NB4 (cell line): Measurements from ENCODE around the gene EID1.

Experiments
- DNase-seq: peaks from one replicate; pipeline ENCODE4 v3.0.0; 2010; ENCODE audit warnings: low read depth
- H3K4me3 ChIP-seq: one replicate; pipeline ENCODE4 v1.5.1; 2011; ENCODE audit warnings: mild to moderate bottlenecking, low read depth, low read length, moderate library complexity
- CTCF ChIP-seq: IDR thresholded peaks from one replicate; pipeline ENCODE4 v1.5.1; 2012; ENCODE audit warnings: low read depth, low read length
- MYC ChIP-seq: IDR thresholded peaks from 2 replicates; pipeline ENCODE4 v1.6.1; 2011; ENCODE audit warnings: low read depth, low read length
- POLR2A ChIP-seq: IDR thresholded peaks from 2 replicates; pipeline ENCODE4 v1.6.1; 2011; ENCODE audit warnings: mild to moderate bottlenecking; ENCODE audit not compliant: insufficient read length; ENCODE audit errors: extremely low read depth
- TF ChIP-seq, protein P1 (sequence below): IDR thresholded peaks from 2 replicates; pipeline ENCODE4 v1.6.1; 2011; ENCODE audit warnings: low read depth, low read length

EID1 gene

GRCh38 chr15:48915861-48916260 lies 37.9 kb downstream of the EID1 start:
- no peak overlapping the region for H3K4me3 ChIP-seq
- TF ChIP-seq, protein P1, sequence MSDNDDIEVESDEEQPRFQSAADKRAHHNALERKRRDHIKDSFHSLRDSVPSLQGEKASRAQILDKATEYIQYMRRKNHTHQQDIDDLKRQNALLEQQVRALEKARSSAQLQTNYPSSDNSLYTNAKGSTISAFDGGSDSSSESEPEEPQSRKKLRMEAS: no peak
- TF ChIP-seq CTCF (no peak), POLR2A (no peak)
- no peak for DNase-seq

GRCh38 chr15:48916721-48917120 lies 38.8 kb downstream of the EID1 start:
- DNase-seq: no peak
- no peak for TF ChIP-seq CTCF
- TF ChIP-seq, protein P1: no peak
- no peak overlapping the region for H3K4me3 ChIP-seq

GRCh38 chr15:48922046-48922445 lies 44.1 kb downstream of the EID1 start:
- no peak overlapping the region for H3K4me3 ChIP-seq
- TF ChIP-seq, protein P1: no peak
- no peak for TF ChIP-seq POLR2A
- TF ChIP-seq MYC: no peak
- TF ChIP-seq CTCF: no peak
- DNase-seq: no peak

GRCh38 chr15:48924528-48925393 lies 46.8 kb downstream of the EID1 start:
- TF ChIP-seq POLR2A (no peak), CTCF (no peak), MYC (no peak)
- TF ChIP-seq, protein P1: no peak
- no peak overlapping the region for H3K4me3 ChIP-seq
- no peak for DNase-seq

- H3K4me3 ChIP-seq: no peak overlapping the region
- TF ChIP-seq, protein P1: no peak
- no peak for TF ChIP-seq POLR2A
- TF ChIP-seq MYC: no peak
- no peak for TF ChIP-seq CTCF
- peak; percentile 50 for DNase-seq
These were observed 47.8 kb downstream of the EID1 start for GRCh38 chr15:48925714-48926223.
